Panc1 (cell line): Measurements from ENCODE around the gene TRERF1. TPM values are rescaled to one million over a fixed set of nuclear protein-coding genes. Genes with fewer than 3 reads are reported as not detected.

Experiments used
- ATAC-seq: fragments of 200-7000 bp; cut with Tn5 transposase; 2 replicates; pipeline ENCODE4 v1.9.1; 2020; ENCODE audit warnings: mild to moderate bottlenecking, moderate library complexity
- BruUV-seq: library from RNA; stranded (reverse); fragments of 400-500 nt; replicated peaks from 2 replicates; lab custom pipeline; 2021; lab: Mats Ljungman, UMichigan
- CTCF ChIA-PET: fragments of 300-600 bp; sonication (Branson Sonifier 250); formaldehyde crosslinking; loops from one replicate; lab custom pipeline; 2022; ENCODE audit warnings: antibody characterized with exemption; lab: Charles Lee
- POLR2A ChIA-PET: fragments of 300-600 bp; sonication (Branson Sonifier 250); formaldehyde crosslinking; loops from one replicate; lab custom pipeline; 2022; ENCODE audit warnings: antibody characterized with exemption; lab: Charles Lee
- DNase-seq: peaks from one replicate; pipeline ENCODE4 v3.0.0-alpha.2; 2010; ENCODE audit warnings: low read depth, low spot score
- H3K27ac ChIP-seq: 2 replicates; pipeline ENCODE4 v1.5.1; 2011; ENCODE audit warnings: mild to moderate bottlenecking, low read length, inconsistent platforms
- H3K27me3 ChIP-seq: fragments of 200-500 bp; sonication (Bioruptor generic); 2 replicates; pipeline ENCODE4 v1.6.0; 2014; ENCODE audit warnings: low read length, inconsistent platforms; ENCODE audit not compliant: control insufficient read depth, insufficient read depth
- H3K36me3 ChIP-seq: fragments of 200-500 bp; sonication (Bioruptor generic); 2 replicates; pipeline ENCODE4 v1.5.1; 2014; ENCODE audit warnings: inconsistent platforms, mild to moderate bottlenecking, low read length, moderate library complexity; ENCODE audit not compliant: control insufficient read depth, insufficient read depth
- H3K4me1 ChIP-seq: 2 replicates; pipeline ENCODE4 v1.5.1; 2011; ENCODE audit warnings: inconsistent platforms, mild to moderate bottlenecking, low read length, moderate library complexity; ENCODE audit not compliant: control insufficient read depth, insufficient read depth
- H3K4me3 ChIP-seq, 2 experiments: 2 replicates each; pipeline ENCODE4 v1.5.1; 2011 to 2012; ENCODE audit warnings: low read depth in 2 of 2, low read length in 2 of 2, mild to moderate bottlenecking in 2 of 2, inconsistent platforms in 1 of 2, moderate library complexity in 1 of 2
- H3K9me3 ChIP-seq: fragments of 200-500 bp; sonication (Bioruptor generic); 2 replicates; pipeline ENCODE4 v1.5.1; 2014; ENCODE audit warnings: low read depth, mild to moderate bottlenecking, inconsistent platforms, low read length, moderate library complexity; ENCODE audit not compliant: control insufficient read depth, insufficient read depth
- CTCF ChIP-seq: fragments of 450-650 bp; IDR thresholded peaks from 2 replicates; pipeline ENCODE4 v1.5.1; 2017; ENCODE audit warnings: mild to moderate bottlenecking
- POLR2AphosphoS5 ChIP-seq: IDR thresholded peaks from 2 replicates; pipeline ENCODE4 v1.6.1; 2012; ENCODE audit warnings: mild to moderate bottlenecking, low read depth, low read length, moderate library complexity
- REST ChIP-seq, 2 experiments: IDR thresholded peaks; 2 replicates each; pipeline ENCODE4 v1.6.1; 2011 to 2012; ENCODE audit warnings: low read depth in 2 of 2, control low read depth in 1 of 2, low read length in 1 of 2, mild to moderate bottlenecking in 1 of 2, moderate library complexity in 1 of 2; ENCODE audit not compliant: insufficient read depth in 1 of 2
- SIN3A ChIP-seq: IDR thresholded peaks from 2 replicates; pipeline ENCODE4 v1.6.1; 2012; ENCODE audit warnings: low read depth, mild to moderate bottlenecking, low read length, moderate library complexity, borderline replicate concordance; ENCODE audit not compliant: insufficient read depth
- TCF7L2 ChIP-seq: IDR thresholded peaks from 2 replicates; pipeline ENCODE4 v1.6.1; 2011; ENCODE audit warnings: mild to moderate bottlenecking, low read depth, low read length, inconsistent platforms
- in situ Hi-C: cut with HindIII; loops from 2 replicates; pipeline ENCODE4 v1.10.0; 2016; ENCODE audit warnings: low sequenced_read_pairs, low pct_unique_long_range_greater_than_20kb
- intact Hi-C: fragments of 100-400 bp; cut with micrococcal nuclease; formaldehyde crosslinking; loops from one replicate; pipeline ENCODE4 v1.10.0; 2022; ENCODE audit not compliant: unreplicated experiment
- total RNA-seq: library from RNA; stranded (reverse); gene quantifications from one replicate; pipeline ENCODE4 v1.2.1, GENCODE V29; 2021; ENCODE audit not compliant: unreplicated experiment

TRERF1 gene
- total RNA-seq, 1 experiment from 2014 or later: 30.6 TPM

- no peak for DNase-seq
- intact Hi-C loops (loop anchor here (5.0 to 10.0 kb wide), 2 partner anchors 80 to 138 kb away; no protein-coding TSS in a partner anchor), in situ Hi-C loops (no loop called here)
- H3K27ac ChIP-seq: peak overlapping the region; percentile 99
- no peaks in the 10 kb centered on the region for H3K9me3 ChIP-seq
- ChIA-PET POLR2A (interaction anchor here (0.6 to 0.7 kb wide), 7 partner anchors 10 to 623 kb away, joined by 3 to 8 read pairs (median 3); no protein-coding TSS in a partner anchor), CTCF (interaction anchor here (0.6 to 2.0 kb wide), 6 partner anchors 12 to 341 kb away, joined by 3 to 10 read pairs (median 4); no protein-coding TSS in a partner anchor)
- TF ChIP-seq SIN3A (peak; percentile 31; the same call in 1 of the 2 replicates), REST (IDR thresholded peaks at IDR 0.05; ENCODE audit: insufficient read depth in 1 of 2, low read depth in 2 of 2, low read length in 1 of 2) (no peak)
- ATAC-seq: peak; percentile 54
- no peaks in the 10 kb centered on the region for H3K27me3 ChIP-seq
- no peaks in the 10 kb centered on the region; the same call in 1 of the 2 replicates for H3K36me3 ChIP-seq
- TSS peak; percentile 89 for BruUV-seq
- peak overlapping the region; percentile 81 to 90 for H3K4me3 ChIP-seq
- peaks cover 45% of the 10 kb centered on the region for H3K4me1 ChIP-seq
Observed at GRCh38 chr6:42452171-42453030, 675 bp upstream of the TRERF1 start.

- peaks cover 48% of the 10 kb centered on the region for H3K4me1 ChIP-seq
- in situ Hi-C loops (no loop called here), intact Hi-C loops (loop anchor here (5.0 to 10.0 kb wide), 2 partner anchors 82 to 136 kb away; no protein-coding TSS in a partner anchor)
- H3K27me3 ChIP-seq: no peaks in the 10 kb centered on the region
- no peaks in the 10 kb centered on the region for H3K9me3 ChIP-seq
- H3K27ac ChIP-seq: peak overlapping the region; percentile 95
- peak overlapping the region; percentile 81 to 90 for H3K4me3 ChIP-seq
- ChIA-PET POLR2A (interaction anchor here (0.6 to 0.7 kb wide), 4 partner anchors 17 to 92 kb away, joined by 3 to 19 read pairs (median 4); no protein-coding TSS in a partner anchor), CTCF (interaction anchor here (0.6 to 2.0 kb wide), 2 partner anchors 58 to 97 kb away, joined by 3 to 9 read pairs; no protein-coding TSS in a partner anchor)
- ATAC-seq (peak; percentile 19), DNase-seq (no peak)
- no peak for TF ChIP-seq SIN3A
- TF ChIP-seq TCF7L2: no peak
- no peak; the same call in 1 of the 2 replicates for TF ChIP-seq POLR2AphosphoS5
- TF ChIP-seq CTCF: no peak
- no peak for TF ChIP-seq REST (IDR thresholded peaks at IDR 0.05; ENCODE audit: insufficient read depth in 1 of 2, low read depth in 2 of 2, low read length in 1 of 2)
- H3K36me3 ChIP-seq: no peaks in the 10 kb centered on the region; the same call in 1 of the 2 replicates
- BruUV-seq: no TSS peak
Observed at GRCh38 chr6:42450477-42451332, 1.0 kb downstream of the TRERF1 start.
